OCI-LY7 (cell line): Measurements from ENCODE around the gene NAGS.

Experiments used
- EZH2phosphoT487 ChIP-seq: fragments of 200-600 bp; sonication (generic); IDR thresholded peaks from 2 replicates; pipeline ENCODE4 v1.6.1; 2018; ENCODE audit warnings: low read depth, borderline replicate concordance, mild to moderate bottlenecking, mixed run types, antibody characterized with exemption, low read length, moderate library complexity, mixed read lengths
- TF ChIP-seq, protein P1 (sequence below): fragments of 200-600 bp; sonication (generic); conservative IDR thresholded peaks from 2 replicates; pipeline ENCODE4 v1.5.1; 2014; ENCODE audit warnings: mild to moderate bottlenecking, antibody characterized with exemption, low read length, moderate library complexity, mixed read lengths

DNA sequence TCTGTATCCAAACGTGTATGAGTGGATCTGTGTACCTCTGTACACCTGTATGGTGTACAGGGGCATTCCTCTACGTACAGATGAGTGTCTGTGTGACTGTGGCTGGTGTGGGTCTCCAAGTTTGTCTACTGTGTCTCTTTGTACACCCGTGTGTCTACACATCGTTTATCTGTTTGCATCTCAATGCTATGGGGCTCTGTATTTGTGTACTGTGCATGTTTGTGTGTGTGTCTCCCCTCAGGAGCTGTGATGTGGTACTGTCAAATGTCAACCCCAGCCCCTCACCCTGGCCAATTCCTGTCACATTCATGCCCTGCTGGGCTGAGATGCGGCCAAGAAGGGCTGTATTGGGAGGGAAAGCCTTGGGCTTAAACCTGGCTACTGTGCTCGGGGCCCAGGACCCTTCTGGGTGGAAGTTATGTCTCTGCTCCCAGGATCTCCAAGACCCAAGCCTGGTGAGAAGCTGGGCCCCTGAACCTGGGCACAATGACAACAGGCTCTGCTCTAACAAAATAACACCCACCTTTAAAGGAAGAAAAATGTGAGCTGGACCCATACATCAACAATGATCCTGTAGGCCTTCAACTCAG, 3.5 kb upstream of the NAGS start:
- TF ChIP-seq EZH2phosphoT487, result no peak
- TF ChIP-seq, protein P1, sequence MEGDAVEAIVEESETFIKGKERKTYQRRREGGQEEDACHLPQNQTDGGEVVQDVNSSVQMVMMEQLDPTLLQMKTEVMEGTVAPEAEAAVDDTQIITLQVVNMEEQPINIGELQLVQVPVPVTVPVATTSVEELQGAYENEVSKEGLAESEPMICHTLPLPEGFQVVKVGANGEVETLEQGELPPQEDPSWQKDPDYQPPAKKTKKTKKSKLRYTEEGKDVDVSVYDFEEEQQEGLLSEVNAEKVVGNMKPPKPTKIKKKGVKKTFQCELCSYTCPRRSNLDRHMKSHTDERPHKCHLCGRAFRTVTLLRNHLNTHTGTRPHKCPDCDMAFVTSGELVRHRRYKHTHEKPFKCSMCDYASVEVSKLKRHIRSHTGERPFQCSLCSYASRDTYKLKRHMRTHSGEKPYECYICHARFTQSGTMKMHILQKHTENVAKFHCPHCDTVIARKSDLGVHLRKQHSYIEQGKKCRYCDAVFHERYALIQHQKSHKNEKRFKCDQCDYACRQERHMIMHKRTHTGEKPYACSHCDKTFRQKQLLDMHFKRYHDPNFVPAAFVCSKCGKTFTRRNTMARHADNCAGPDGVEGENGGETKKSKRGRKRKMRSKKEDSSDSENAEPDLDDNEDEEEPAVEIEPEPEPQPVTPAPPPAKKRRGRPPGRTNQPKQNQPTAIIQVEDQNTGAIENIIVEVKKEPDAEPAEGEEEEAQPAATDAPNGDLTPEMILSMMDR, result no peak
